Smooth muscle cell (in vitro differentiated cells): ENCODE results near the gene ADM5. TPM values are rescaled to one million over a fixed set of nuclear protein-coding genes. Genes with fewer than 3 reads are reported as not detected.
A peak's percentile ranks its signal among the peaks of the same experiment; 100 is the strongest.

Source experiments
- DNase-seq: peaks from one replicate; lab custom pipeline; 2025; ENCODE audit not compliant: unreplicated experiment; lab: John Stamatoyannopoulos, UW
- H2AFZ ChIP-seq: fragments of 200-600 bp; sonication (generic); 2 replicates; pipeline ENCODE4 v1.6.0; 2016; ENCODE audit warnings: antibody characterized with exemption, low read depth, mild to moderate bottlenecking
- H3F3A ChIP-seq: fragments of 200-600 bp; sonication (generic); 2 replicates; pipeline ENCODE4 v1.6.0; 2017; ENCODE audit warnings: antibody characterized with exemption, low read depth
- H3K27ac ChIP-seq: fragments of 200-600 bp; sonication (generic); 2 replicates; pipeline ENCODE4 v1.5.1; 2016; ENCODE audit warnings: low read depth, mild to moderate bottlenecking
- H3K27me3 ChIP-seq: fragments of 200-600 bp; sonication (generic); 2 replicates; pipeline ENCODE4 v1.6.1; 2016; ENCODE audit warnings: low read depth, mild to moderate bottlenecking
- H3K36me3 ChIP-seq: fragments of 200-600 bp; sonication (generic); 2 replicates; pipeline ENCODE4 v1.5.1; 2016; ENCODE audit warnings: low read depth
- H3K4me1 ChIP-seq: fragments of 200-600 bp; sonication (generic); 2 replicates; pipeline ENCODE4 v1.5.1; 2016; ENCODE audit warnings: low read depth
- H3K4me2 ChIP-seq: fragments of 200-600 bp; sonication (generic); 2 replicates; pipeline ENCODE4 v1.6.0; 2016; ENCODE audit warnings: mild to moderate bottlenecking
- H3K4me3 ChIP-seq: fragments of 200-600 bp; sonication (generic); 2 replicates; pipeline ENCODE4 v1.5.1; 2016; ENCODE audit warnings: mild to moderate bottlenecking
- H3K79me2 ChIP-seq: fragments of 200-600 bp; sonication (generic); 2 replicates; pipeline ENCODE4 v1.6.0; 2016; ENCODE audit warnings: low read depth, mild to moderate bottlenecking
- H3K9ac ChIP-seq: fragments of 200-600 bp; sonication (generic); 2 replicates; pipeline ENCODE4 v1.6.0; 2016; ENCODE audit warnings: low read depth
- H3K9me3 ChIP-seq: fragments of 200-600 bp; sonication (generic); replicated peaks from 2 replicates; pipeline ENCODE4 v1.5.1; 2016; ENCODE audit warnings: low read depth
- H4K20me1 ChIP-seq: fragments of 200-600 bp; sonication (generic); 2 replicates; pipeline ENCODE4 v1.6.0; 2016; ENCODE audit warnings: low read depth
- WGBS: methylation state at CpG from one replicate; pipeline ENCODE4 v1.1.7; 2016; ENCODE audit warnings: low lambda C conversion rate; 5-methylcytosine and 5-hydroxymethylcytosine counted together
- polyA plus RNA-seq: library from polyadenylated mRNA; unstranded; fragments of >200 nt; fragmentation: Nextera tagmentation; extraction: Ambion mirVana; gene quantifications from 2 replicates; pipeline ENCODE4 v1.2.1, GENCODE V29; 2016
- total RNA-seq: library from RNA; depleted of rRNA; stranded (reverse); fragments of >200 nt; gene quantifications from 2 replicates; pipeline ENCODE4 v1.2.3, GENCODE V29; 2014
- TF ChIP-seq, protein P1 (sequence below): fragments of 200-600 bp; sonication (generic); IDR thresholded peaks from 2 replicates; pipeline ENCODE4 v1.5.1; 2017; ENCODE audit warnings: borderline replicate concordance, mild to moderate bottlenecking, antibody characterized with exemption; ENCODE audit not compliant: insufficient read depth, poor library complexity, severe bottlenecking

Gene ADM5
- total and polyA plus RNA-seq, 2 experiments from 2014 or later: 1.7 to 3.6 TPM

DNA sequence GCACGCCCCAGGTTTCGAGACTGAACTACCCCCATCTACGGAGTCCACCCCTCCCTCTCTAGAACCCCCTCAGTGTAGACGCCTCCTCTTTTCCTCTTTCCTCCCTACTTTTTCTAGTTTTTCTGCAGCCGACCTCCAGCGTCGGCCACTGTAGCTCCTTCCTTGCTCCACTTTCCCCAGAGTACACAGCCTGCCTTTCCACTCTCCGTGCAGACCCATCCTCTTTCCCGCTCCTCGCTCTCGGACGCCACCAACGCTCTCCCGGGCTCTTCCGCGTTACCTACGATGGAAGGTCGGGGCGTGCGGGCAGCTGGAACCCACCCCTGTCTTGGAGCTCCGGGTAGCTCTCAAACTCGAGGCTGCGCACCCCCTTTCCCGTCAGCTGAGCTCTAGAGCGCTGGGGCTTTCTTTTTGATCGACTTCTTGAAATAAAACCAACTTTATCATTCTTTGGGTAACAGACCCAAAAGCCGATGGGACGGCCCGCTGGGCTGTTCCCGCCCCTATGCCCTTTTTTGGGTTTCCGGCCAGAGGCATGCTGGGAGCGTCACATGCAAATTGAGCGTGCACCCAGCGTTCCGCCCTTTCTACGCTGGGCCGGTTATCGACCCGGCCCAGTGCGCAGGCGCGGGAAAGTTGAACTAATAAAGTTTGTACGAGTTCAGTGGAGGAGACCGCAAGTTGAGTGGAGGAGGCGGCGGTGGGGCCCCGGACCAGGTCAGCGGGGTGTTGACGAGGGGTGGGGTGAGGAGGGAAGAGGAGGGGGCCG, 23.9 kb upstream of the ADM5 start, which contains the start of the genes BCL2L12 and IRF3:
Gene BCL2L12 (plus strand): TSS at position 583 of the 769 bp plus-strand sequence. CDS start 760 bp downstream, outside the sequence.
Gene IRF3 (minus strand): TSS at position 507 of the 769 bp plus-strand sequence. CDS start 1,019 bp downstream, outside the sequence.
- H3K4me1 ChIP-seq: peaks cover 6% of the 10 kb centered on the region
- no peaks in the 10 kb centered on the region for H3K27me3 ChIP-seq
- H3K36me3 ChIP-seq: no peaks in the 10 kb centered on the region
- H3K79me2 ChIP-seq: peaks cover 14% of the 10 kb centered on the region
- WGBS: under 1% methylated on average over 49 of the region's 50 CpGs
- peak within 1 kb of the TSS; percentile 80 for H3K4me3 ChIP-seq
- H3K27ac ChIP-seq: peak within 1 kb of the TSS; percentile 67
- peak within 1 kb of the TSS; percentile 88 for H3K4me2 ChIP-seq
- no peaks in the 10 kb centered on the region for H3K9me3 ChIP-seq
- TF ChIP-seq, protein P1, sequence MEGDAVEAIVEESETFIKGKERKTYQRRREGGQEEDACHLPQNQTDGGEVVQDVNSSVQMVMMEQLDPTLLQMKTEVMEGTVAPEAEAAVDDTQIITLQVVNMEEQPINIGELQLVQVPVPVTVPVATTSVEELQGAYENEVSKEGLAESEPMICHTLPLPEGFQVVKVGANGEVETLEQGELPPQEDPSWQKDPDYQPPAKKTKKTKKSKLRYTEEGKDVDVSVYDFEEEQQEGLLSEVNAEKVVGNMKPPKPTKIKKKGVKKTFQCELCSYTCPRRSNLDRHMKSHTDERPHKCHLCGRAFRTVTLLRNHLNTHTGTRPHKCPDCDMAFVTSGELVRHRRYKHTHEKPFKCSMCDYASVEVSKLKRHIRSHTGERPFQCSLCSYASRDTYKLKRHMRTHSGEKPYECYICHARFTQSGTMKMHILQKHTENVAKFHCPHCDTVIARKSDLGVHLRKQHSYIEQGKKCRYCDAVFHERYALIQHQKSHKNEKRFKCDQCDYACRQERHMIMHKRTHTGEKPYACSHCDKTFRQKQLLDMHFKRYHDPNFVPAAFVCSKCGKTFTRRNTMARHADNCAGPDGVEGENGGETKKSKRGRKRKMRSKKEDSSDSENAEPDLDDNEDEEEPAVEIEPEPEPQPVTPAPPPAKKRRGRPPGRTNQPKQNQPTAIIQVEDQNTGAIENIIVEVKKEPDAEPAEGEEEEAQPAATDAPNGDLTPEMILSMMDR: no peak
- no peak within 1 kb of the TSS for H2AFZ ChIP-seq
- H3K9ac ChIP-seq: peak within 1 kb of the TSS; percentile 84
- DNase-seq: peak; percentile 93
- peaks cover 18% of the 10 kb centered on the region for H4K20me1 ChIP-seq
- H3F3A ChIP-seq: no peaks in the 10 kb centered on the region

DNA sequence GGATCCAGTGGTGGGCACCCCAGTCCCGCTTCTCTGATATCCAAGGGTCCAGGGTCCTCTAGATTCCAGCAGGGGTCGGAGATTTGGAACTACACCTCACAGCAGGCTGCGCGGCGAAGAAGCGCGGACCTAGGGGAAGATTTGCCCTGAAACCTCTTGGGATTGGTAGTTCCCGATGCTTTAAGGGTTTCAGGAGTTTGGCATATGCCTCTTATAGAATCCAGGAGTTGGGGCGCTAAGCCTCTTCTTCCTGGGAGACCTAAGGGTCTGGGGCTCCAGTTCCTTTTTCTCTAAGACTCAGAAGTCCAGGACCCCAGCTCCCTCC, 23.3 kb upstream of the ADM5 start:
- H3K4me1 ChIP-seq: peaks cover 6% of the 10 kb centered on the region
- TF ChIP-seq, protein P1: no peak
- H3K9me3 ChIP-seq: no peaks in the 10 kb centered on the region
- peak overlapping the region; percentile 84 for H3K9ac ChIP-seq
- peaks cover 14% of the 10 kb centered on the region for H3K79me2 ChIP-seq
- no peak for DNase-seq
- H3K27ac ChIP-seq: peak overlapping the region; percentile 50
- H3K4me3 ChIP-seq: peak overlapping the region; percentile 80
- peak overlapping the region; percentile 88 for H3K4me2 ChIP-seq
- no peaks in the 10 kb centered on the region for H3K27me3 ChIP-seq
- no peak overlapping the region for H2AFZ ChIP-seq
- H3K36me3 ChIP-seq: no peaks in the 10 kb centered on the region
- 0% methylated on average over 9 of the region's 9 CpGs for WGBS
- H3F3A ChIP-seq: no peaks in the 10 kb centered on the region
- H4K20me1 ChIP-seq: peaks cover 16% of the 10 kb centered on the region

DNA sequence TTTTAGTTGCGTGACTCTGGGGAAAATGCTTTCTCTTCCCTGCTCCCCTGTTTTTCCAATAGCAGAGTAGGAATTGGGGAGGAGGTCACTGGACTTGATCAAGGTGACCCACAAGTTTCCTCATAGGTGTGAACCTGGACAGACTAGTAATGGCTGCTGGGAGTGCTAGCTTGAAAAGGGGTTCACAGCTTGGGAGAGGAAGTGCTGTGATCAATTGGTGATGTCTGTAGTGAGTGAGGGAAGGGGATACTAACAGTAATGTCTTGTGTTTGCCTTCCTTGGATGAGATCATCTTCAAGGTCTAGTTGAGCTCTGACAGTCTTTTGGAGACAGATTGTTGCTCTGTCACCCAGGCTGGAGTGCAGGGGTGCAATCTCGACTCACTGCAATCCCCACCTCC, 21.9 kb upstream of the ADM5 start:
- no peak overlapping the region for H3K4me2 ChIP-seq
- 100% methylated on average over 2 of the region's 2 CpGs for WGBS

More for the DNA sequence above, 21.9 kb upstream of the ADM5 start:
- Histone ChIP-seq H3K9me3 (no peaks in the 10 kb centered on the region), H3K4me1 (peaks cover 6% of the 10 kb centered on the region), H3K27ac (no peak overlapping the region), H4K20me1 (peaks cover 11% of the 10 kb centered on the region), H3K36me3 (no peaks in the 10 kb centered on the region), H3K4me3 (no peak overlapping the region), H3K9ac (no peak overlapping the region), H3K79me2 (peaks cover 14% of the 10 kb centered on the region), H3F3A (no peaks in the 10 kb centered on the region), H2AFZ (no peak overlapping the region), H3K27me3 (no peaks in the 10 kb centered on the region)
- TF ChIP-seq, protein P1: no peak
- no peak for DNase-seq
